Measurements from ENCODE around the gene JOSD2.

JOSD2 gene

DNA sequence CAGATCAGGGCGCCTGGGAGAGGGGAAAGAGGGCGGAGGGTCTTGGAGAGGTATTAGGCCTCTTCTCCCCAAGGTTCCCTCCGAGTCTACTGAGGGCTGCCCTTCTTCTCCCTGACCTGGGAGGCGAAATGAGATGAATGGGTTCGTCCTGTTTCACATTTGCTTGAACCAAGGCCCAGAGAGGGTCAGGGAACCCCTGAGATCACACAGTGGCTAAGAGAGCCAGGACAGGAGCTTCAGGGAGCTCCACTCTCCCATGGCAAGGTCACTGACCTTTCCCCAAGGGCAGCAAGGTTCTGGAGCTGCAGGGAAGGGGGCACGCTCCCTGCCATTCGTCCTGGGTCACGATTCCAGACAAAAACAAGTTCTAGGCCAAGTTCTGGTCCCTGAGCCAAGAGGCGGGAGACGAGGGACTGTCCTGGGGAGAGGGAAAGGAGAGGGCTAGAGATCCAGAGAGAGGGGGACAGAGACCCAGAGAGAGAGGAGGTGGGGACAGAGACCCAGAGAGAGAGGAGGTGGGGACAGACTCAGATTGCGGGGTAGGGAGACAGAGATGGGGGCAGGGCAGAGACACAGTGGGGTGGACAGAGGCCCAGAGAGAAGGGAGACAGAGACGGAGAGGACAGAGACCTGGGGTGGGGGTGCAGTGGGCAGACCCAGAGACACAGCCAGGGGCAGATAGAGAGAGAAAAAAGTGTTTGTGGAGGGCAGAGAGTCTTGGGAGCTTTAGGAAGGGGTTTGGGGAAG is 2.2 kb upstream of the JOSD2 start:
- DNase-seq = no peak

DNA sequence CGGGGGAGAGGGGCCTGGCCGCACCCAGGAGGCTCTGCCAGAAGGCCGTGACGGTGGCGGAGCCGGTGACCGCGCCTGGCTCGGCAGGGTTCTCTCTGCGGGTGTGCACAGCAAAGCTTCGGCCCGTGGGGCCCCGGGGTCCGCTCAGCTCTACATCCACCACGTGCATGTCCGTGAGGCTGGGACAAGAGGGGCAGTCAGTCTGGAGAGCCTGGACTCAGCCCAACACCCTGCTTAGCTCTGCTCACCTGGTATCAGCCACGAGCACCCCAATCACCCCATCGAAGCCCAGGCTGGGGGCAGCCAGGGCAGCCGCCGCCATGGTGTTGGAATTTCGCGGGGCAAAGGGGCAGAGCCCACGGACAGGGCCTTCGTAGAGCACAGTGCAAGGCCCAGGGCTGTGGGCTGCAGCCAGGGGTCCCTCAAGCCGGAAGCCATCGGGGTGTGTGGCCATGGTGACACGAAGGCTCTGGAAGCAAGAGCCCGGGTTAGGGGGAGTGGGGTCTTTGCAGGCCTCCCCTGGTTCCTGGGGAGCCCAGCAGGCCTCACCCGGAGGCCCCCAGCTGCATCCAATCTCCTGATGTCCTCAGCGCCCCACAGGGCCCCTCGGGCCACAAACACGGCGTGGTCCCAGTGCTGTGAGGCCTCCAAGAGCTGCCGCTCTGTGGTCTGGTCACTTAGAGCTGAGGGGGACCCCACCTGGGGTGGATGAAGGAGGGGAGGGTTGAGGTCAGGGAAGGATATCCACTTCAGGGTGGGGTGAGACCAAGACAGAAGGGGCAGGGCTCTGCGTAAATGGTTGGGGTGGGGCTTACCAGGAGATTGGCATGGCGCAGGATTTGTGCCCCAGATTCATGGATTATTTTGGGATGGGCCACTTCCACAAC is 1.4 kb upstream of the JOSD2 start:
- DNase-seq = no peak

DNA sequence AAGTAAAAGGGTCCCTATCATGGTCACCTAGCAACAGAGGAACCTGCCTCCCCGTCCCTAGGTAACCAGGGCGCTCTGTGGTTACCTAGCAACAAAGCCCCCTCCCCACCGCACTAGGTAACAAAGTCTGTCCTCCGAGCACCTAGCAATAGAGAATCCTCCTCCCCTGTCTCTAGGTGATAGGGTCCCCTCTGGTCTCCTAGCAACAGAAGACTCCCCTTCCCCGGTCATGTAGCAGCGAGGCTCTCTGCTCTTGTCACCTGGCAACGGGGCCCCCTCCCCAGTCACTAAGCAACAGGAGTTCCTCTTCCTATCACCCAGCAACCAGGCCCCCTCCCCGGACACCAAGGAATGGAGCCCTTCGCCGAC is 307 bp downstream of the JOSD2 start:
- no peak for DNase-seq

DNA sequence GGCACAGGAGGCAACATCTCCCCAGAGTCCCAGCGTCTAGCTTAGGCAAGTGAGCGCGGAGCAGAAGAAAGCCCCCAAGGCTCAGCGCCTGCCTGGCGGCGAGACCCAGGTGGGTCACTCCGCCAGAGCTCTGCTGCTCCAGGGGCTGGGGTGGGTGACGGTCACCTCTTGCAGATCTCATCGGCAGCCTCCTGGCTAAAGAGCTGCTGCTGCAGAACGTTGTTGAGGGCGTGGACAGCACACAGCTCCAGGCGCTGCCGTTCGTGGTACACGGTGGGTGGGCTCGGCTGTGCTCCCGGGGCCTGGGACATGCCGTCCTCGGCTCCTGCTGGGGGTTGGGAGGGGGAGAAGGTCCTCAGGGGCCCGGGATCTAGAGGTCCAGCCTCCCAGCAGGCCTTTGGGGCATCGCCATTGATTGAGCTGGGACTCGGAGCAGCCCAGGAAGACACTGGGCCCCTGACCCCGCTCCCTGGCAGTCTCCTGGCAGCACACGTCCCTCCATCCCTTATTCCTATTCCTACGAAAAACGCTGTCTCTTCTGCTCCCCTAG is 795 bp downstream of the JOSD2 start:
- DNase-seq = no peak

GRCh38 chr19:50509366-50509765 is 1.6 kb downstream of the JOSD2 start:
- no peak for DNase-seq

- no peak for DNase-seq
Measured at GRCh38 chr19:50508843-50509190, 2.2 kb downstream of the JOSD2 start.

- DNase-seq = no peak
Measured at GRCh38 chr19:50507376-50507775, 3.6 kb downstream of the JOSD2 start.

GRCh38 chr19:50506700-50507099 is 4.3 kb downstream of the JOSD2 start:
- no peak for DNase-seq

- no peak for DNase-seq
Measured at GRCh38 chr19:50505856-50506611, 5.0 kb downstream of the JOSD2 start.

GRCh38 chr19:50501568-50502475 is 9.2 kb downstream of the JOSD2 start:
- no peak for DNase-seq

- DNase-seq = no peak
Measured at GRCh38 chr19:50501186-50501567, 9.8 kb downstream of the JOSD2 start.

DNA sequence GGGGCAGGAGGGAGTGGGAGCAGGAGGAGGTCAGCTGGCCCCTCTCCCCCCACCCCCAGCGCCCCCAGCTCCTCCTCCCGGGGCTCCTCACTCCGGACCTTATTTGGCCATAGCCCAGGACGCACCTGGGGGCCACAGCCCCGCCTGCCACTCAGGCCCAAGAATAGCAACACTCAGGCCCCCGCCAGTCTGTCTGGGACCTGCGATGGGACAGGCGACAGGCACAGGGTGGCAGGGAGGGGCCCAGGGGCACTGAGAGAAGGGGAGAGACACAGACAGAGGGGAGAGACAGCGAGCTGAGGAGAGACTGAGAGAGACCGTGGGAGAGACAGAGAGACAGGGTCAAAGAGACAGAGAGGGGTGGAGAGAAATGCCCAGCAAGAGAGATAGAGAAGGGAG is 10.2 kb downstream of the JOSD2 start:
- DNase-seq = no peak

DNA sequence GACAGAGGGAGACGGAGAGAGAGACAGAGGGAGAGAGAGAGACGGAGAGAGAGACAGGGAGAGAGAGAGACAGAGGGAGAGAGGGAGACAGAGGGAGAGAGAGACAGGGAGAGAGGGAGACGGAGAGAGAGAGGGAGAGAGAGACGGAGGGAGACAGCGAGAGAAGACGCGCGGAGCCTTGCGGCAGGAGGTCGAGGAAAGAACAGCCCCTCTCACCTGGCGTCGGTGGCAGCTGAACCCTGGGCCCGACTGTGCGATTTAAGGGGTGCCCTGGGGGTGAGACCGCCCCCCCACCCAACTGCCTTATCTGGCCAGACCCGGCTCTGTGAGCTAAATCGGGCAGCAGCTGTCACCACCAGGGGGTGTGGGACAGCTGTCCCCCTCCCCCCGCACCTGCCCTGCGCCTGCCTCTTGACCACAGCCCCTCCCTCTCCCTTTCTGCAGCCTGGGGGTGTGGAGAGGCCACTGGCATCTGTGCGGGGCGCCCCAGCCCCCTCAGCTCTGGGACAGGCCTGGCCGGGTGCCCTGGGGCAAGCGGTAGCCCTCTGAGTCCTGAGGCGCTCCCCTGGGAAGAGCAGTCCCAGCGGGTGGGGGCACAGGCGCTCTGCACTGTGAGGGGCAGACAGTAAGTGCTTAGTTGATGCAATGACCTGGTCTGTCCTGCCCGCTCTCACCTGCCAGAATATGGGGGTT is 10.8 kb downstream of the JOSD2 start:
- no peak for DNase-seq

DNA sequence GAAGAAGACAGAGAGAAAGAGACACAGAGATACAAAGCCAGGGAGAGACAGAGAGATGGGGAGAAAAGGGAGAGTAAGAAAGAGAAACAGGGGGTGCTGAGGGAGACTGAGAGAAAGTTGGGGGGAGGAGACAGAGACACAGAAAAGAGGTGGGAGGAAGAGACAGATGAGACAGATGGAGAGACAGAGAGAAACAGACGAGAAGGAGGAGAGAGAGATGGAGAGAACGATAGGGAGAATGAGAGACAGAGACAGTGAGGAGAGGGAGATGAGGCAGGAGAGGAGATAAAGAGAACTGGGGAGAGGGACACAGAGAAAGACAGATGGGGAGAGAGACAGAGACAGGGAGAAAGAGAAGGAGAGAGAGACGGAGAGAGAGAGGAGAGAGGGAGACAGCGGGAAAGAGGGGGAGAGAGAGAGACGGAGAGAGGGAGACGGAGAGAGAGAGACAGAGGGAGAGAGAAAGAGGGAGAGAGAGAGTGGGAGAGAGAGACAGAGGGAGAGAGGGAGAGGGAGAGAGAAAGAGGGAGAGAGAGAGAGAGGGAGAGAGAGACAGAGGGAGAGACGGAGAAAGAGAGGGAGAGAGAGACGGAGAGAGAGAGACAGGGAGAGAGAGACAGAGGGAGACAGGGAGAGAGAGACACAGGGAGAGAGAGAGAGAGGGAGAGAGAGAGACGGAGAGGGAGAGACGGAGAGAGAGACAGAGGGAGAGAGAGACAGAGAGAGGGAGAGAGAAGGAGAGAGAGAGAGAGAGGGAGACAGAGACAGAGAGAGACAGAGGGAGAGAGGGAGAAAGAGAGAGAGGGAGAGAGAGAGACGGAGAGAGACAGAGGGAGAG is 12.6 kb downstream of the JOSD2 start:
- DNase-seq = no peak

GRCh38 chr19:50497022-50497405 is 14.0 kb downstream of the JOSD2 start:
- DNase-seq = no peak

DNA sequence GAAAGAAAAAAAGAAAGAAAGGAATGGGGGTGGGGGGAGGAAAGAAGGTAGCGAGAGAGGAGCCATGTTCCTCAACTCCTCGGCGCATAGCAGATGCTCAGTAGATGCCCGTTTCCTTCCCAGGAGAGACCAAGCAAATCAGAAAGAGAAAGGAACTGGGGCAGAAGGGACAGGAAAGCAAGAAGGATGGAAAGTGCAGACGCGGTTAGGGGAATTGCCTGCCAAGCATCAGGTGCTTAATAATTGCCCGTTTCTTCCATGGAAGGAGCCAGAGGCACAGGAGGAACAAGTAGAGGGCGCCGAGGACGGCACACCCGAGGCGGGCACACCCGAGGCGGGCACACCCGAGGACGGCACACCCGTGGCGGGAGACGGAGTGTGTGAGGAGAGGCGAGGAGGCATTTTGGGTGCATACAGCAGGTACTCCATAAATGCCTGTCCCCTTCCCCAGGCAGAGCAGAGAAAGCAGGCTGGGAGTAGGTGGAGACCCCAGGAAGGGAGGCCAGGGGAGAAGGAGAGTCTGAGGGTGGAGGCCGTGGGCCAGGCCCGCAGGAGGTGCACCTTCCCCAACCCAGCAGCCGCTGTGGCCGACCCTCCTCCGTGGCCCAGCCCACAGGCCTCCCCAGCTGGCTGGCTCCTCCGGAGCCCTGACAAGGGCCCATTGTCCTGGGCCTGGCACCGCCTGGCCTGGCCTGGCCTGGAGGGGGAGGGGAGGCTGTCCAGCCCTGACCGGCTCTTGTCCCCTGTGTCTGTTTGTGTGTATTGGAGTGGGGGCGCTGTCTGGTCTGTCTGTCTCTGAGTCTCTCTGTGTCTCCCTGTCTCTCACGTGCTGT is 14.6 kb downstream of the JOSD2 start:
- DNase-seq = no peak

- no peak for DNase-seq
Measured at GRCh38 chr19:50495020-50495531, 15.9 kb downstream of the JOSD2 start.

- no peak for DNase-seq
Measured at GRCh38 chr19:50494186-50495019, 16.6 kb downstream of the JOSD2 start.

DNA sequence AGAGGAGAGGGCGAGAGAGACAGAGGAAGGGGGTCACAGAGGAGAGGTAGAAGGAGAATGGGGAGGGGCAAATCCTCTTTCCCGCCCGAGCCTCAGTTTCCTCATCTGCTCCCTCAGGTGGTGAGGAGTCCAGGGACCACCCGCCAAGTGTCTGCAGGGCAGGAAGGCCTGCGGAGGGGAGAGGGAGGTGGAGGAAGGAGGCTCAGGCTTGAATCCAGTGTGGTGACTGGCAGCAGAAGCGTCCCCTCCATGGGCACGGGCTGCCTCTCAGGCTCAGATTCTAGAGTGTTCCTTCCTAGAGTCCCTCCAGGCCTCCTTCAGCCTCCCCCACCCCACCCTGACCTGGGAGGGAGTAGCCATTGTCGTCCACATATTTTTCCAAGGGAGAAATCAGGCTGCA is 17.8 kb downstream of the JOSD2 start:
- DNase-seq = no peak

Measured in activated gamma-delta T cell treated with Interleukin-2 at 50 U/mL for 16 hours (primary cell).